Adipocyte (in vitro differentiated cells): ENCODE data around the gene EFNA1.
"Not testable (repeated sequence)": the region's sequence is repeated elsewhere in the genome, so short reads cannot be mapped to it uniquely, and the experiment has no call there.

Experiments
- DNase-seq: peaks from one replicate; pipeline ENCODE4 v3.0.0-alpha.2; 2015; ENCODE audit warnings: low read depth
- H3K27me3 ChIP-seq: replicated peaks from 2 replicates; pipeline ENCODE4 v1.7.0; 2013; ENCODE audit warnings: mild to moderate bottlenecking, low read length, moderate library complexity; ENCODE audit not compliant: control insufficient read depth, insufficient read depth
- H3K36me3 ChIP-seq: 2 replicates; pipeline ENCODE4 v1.7.0; 2013; ENCODE audit warnings: low read length, mild to moderate bottlenecking, moderate library complexity; ENCODE audit not compliant: control insufficient read depth, insufficient read depth, severe bottlenecking
- H3K4me1 ChIP-seq: 2 replicates; pipeline ENCODE4 v1.7.0; 2013; ENCODE audit warnings: mild to moderate bottlenecking, low read length, moderate library complexity; ENCODE audit not compliant: control insufficient read depth, insufficient read depth
- H3K4me3 ChIP-seq: 2 replicates; pipeline ENCODE4 v1.7.0; 2013; ENCODE audit warnings: mild to moderate bottlenecking, low read length, moderate library complexity
- H3K9ac ChIP-seq: 2 replicates; pipeline ENCODE4 v1.7.0; 2013; ENCODE audit warnings: mild to moderate bottlenecking, low read length, moderate library complexity
- H3K9me3 ChIP-seq: 2 replicates; pipeline ENCODE4 v1.7.0; 2013; ENCODE audit warnings: mild to moderate bottlenecking, low read length, moderate library complexity; ENCODE audit not compliant: control insufficient read depth

Gene EFNA1

GRCh38 chr1:155137154-155137949, 9.7 kb downstream of the EFNA1 start:
- Histone ChIP-seq H3K36me3 (peaks cover 14% of the 10 kb centered on the region), H3K9ac (peak overlapping the region; percentile 98), H3K27me3 (peaks cover 2% of the 10 kb centered on the region), H3K9me3 (no peaks in the 10 kb centered on the region), H3K4me1 (peaks cover 26% of the 10 kb centered on the region), H3K4me3 (peak overlapping the region; percentile 98)
- DNase-seq, result no peak

DNA sequence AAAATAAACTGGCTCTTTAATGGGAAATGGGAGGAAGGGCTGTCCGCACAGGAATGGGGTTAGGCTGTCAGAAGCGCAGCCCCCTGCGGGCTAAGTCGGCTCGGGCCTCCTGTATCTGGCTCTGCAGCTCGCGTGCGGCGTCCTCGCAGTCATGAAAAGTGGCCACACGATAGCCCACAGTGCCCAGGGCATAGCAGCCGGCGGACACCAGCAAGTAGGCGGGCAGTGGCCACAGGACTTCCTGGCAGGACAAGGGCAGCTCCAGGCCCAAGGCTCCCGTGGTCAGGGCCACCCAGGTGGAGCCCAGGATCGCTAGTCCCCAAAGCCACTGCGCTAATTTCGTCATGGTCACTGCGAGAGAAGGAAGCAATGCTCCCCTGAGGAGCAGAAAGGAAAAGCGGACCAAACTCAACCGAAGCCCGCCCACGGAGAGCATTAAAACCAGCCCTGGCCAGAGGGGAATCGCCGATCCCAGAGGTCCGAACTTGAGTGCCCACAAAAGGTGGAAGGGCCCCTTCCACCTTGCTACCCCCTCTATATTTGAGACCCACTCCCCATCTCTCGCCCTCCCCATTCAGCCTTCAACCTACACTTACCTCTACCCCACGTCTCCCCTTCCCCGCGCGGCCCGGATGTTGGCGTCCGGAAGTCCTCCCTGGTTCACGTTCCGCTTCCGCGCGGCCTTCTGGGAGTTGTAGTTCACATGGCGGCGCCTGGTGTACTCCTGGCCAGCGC, 12.4 kb downstream of the EFNA1 start, which contains the start of gene DPM3:
DPM3 (minus strand) TSS at position 637 of the 735 bp plus-strand sequence; CDS start at position 346, 291 bp downstream.
- peaks cover 6% of the 10 kb centered on the region for H3K27me3 ChIP-seq
- peak within 1 kb of the TSS; percentile 96 for H3K4me3 ChIP-seq
- H3K9me3 ChIP-seq, result no peaks in the 10 kb centered on the region
- peak; percentile 97 for DNase-seq
- H3K4me1 ChIP-seq, result peaks cover 18% of the 10 kb centered on the region
- peak within 1 kb of the TSS; percentile 90 for H3K9ac ChIP-seq
- peaks cover 9% of the 10 kb centered on the region for H3K36me3 ChIP-seq

DNA sequence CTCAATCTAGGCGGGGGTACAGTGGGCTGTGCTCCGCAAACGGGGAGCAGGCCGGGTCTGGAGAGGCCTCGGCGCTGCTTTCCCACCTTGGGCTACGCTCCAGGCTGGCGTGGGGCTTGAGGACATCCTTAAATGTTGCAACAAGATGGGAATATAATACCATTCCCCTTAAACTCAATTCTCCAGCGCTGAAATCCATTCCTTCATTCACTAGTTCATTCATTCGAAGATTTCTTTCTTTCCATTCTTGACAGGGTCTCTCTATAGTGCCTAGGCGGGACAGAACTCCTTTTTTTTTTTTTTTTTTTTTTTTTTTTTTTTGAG, 12.9 kb downstream of the EFNA1 start:
- H3K9me3 ChIP-seq, result no peaks in the 10 kb centered on the region
- peaks cover 6% of the 10 kb centered on the region for H3K27me3 ChIP-seq
- H3K9ac ChIP-seq, result peak overlapping the region; percentile 90
- H3K4me1 ChIP-seq, result peaks cover 15% of the 10 kb centered on the region
- no peak for DNase-seq
- H3K36me3 ChIP-seq, result peaks cover 9% of the 10 kb centered on the region
- H3K4me3 ChIP-seq, result peak overlapping the region; percentile 96

DNA sequence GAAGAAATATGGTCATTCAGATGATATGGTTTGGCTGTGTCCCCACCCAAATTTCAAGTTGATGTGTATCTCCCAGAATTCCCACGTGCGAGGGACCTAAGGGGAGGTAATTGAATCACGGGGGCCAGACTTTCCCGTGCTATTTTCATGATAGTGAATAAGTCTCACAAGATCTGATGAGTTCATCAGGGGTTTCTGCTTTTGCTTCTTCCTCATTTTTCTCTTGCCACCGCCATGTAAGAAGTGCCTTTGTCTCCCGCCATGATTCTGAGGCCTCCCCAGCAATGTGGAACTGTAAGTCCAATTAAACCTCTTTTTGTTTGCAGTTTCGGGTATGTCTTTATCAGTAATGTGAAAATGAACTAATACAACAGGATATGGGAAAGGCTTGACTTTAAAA, 14.1 kb downstream of the EFNA1 start:
- H3K4me3 ChIP-seq, result no peak overlapping the region
- peaks cover 9% of the 10 kb centered on the region for H3K36me3 ChIP-seq
- no peak for DNase-seq
- no peaks in the 10 kb centered on the region for H3K9me3 ChIP-seq
- peaks cover 12% of the 10 kb centered on the region for H3K27me3 ChIP-seq
- no peak overlapping the region for H3K9ac ChIP-seq
- peaks cover 13% of the 10 kb centered on the region for H3K4me1 ChIP-seq

DNA sequence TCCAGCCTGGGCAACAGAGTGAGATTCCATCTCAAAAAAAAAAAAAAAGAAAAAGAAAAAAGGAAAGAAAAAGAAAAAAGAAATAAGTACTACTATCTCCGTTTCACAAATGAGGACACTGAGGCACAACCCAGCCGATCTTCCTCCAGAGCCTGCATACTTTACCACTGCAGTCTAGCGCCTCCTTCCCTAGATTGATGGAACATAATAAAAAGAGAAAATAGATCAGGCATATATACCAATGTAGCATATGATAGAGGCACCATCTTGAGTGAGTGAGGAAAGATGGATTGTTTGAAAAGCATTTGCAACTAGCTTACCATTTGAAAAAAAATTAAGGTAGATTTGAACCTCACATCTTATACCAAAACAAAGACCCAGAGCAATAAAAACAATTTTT, 17.8 kb downstream of the EFNA1 start:
- no peak overlapping the region for H3K9ac ChIP-seq
- H3K36me3 ChIP-seq, result no peaks in the 10 kb centered on the region
- H3K4me3 ChIP-seq, result no peak overlapping the region
- H3K27me3 ChIP-seq, result peaks cover 26% of the 10 kb centered on the region
- DNase-seq, result no peak
- H3K9me3 ChIP-seq, result no peaks in the 10 kb centered on the region
- H3K4me1 ChIP-seq, result no peaks in the 10 kb centered on the region

DNA sequence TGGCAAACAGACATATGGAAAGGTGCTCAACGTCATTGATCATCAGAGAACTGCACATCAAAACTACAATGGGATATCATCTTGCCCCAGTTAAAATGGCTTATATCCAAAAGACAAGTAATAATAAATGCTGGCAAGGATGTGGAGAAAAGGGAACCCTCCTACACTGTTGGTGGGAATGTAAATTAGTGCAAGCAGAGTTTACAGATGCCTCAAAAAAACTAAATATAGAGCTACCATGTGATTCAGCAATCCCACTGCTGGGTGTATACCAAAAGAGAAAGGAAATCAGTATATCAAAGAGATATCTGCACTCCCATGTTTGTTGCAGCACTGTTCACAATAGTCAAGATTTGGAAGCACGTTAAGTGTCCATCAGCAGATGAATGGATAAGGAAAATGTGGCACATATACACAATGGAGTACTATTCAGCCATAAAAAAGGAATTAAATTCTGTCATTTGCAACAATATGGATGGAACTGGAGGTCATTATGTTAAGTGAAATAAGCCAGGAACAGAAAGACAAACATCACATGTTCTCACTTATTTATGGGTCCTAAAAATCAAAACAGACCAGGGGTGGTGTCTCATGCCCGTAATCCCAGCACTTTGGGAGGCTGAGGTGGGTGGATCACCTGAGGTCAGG, 28.4 kb downstream of the EFNA1 start:
- not testable (repeated sequence) for DNase-seq, H3K36me3 ChIP-seq

DNA sequence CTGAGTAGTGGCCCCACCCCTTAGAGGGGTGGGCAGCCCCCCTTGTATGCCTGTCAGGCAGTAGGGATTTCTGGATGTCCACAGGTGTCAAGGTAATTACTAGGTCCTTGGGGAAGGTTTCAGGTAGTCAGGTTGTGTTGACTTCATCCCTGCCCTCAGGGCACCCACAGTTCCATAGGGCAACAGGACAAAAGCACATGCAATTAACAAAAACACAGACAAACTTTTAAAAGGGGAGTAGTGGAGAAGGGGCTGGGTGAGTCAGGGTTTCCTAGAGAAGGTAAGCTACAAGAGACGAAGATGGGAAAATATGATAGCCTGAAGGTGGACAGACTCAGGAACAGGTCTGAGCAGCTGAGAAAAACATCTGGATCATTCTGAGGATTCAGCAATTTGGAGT, 31.3 kb downstream of the EFNA1 start:
- H3K36me3 ChIP-seq, result no peaks in the 10 kb centered on the region
- no peak overlapping the region for H3K9ac ChIP-seq
- no peak for DNase-seq
- no peak overlapping the region for H3K4me3 ChIP-seq
- no peaks in the 10 kb centered on the region for H3K4me1 ChIP-seq
- no peaks in the 10 kb centered on the region for H3K9me3 ChIP-seq
- peaks cover 5% of the 10 kb centered on the region for H3K27me3 ChIP-seq

More for the DNA sequence above, 28.4 kb downstream of the EFNA1 start:
- not testable (repeated sequence) for H3K9me3 ChIP-seq, H3K27me3 ChIP-seq, H3K4me1 ChIP-seq, H3K9ac ChIP-seq, H3K4me3 ChIP-seq

DNA sequence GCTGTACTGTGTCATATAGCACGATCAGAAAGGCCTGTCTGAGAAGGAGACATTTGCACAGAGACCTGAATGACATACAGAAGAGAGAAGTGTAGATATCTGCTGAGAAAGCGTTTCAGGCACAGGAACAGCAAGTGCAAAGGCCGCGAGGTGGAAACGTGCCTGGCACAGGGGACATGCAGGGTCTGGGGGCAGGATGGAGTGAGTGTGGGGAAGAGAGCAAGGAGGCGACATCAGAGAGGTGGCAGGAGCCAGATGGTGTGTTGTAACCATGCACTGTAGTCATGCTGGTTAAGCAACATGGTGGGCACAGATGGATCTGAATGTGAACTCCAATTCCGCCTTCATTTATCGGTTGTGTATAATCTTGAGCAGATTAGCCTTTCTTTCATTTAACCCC, 32.5 kb downstream of the EFNA1 start:
- H3K9me3 ChIP-seq, result no peaks in the 10 kb centered on the region
- H3K4me1 ChIP-seq, result no peaks in the 10 kb centered on the region

DNA sequence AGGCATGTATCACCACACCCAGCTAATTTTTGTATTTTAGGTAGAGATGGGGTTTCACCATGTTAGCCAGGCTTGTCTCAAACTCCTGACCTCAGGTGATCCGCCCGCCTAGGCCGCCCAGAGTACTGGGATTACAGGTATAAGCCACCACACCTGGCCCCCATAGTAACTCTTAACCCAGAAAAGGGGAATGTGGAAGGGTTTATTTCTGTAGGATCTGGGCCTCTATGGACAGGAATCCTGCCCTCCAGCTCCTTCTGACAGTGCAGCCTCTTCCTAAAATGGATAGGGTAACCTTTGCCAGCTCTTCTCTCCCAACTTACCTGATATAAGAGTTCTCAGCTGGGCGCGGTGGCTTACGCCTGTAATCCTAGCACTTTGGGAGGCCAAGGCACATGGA, 35.0 kb downstream of the EFNA1 start:
- not testable (repeated sequence) for H3K4me3 ChIP-seq, H3K9me3 ChIP-seq, DNase-seq, H3K4me1 ChIP-seq, H3K9ac ChIP-seq, H3K36me3 ChIP-seq
- H3K27me3 ChIP-seq, result peaks cover 13% of the 10 kb centered on the region

More for the DNA sequence above, 32.5 kb downstream of the EFNA1 start:
- DNase-seq, result no peak
- no peak overlapping the region for H3K4me3 ChIP-seq
- peaks cover 5% of the 10 kb centered on the region for H3K27me3 ChIP-seq
- no peak overlapping the region for H3K9ac ChIP-seq
- no peaks in the 10 kb centered on the region for H3K36me3 ChIP-seq

- H3K9ac ChIP-seq, H3K36me3 ChIP-seq, H3K4me3 ChIP-seq, DNase-seq, H3K9me3 ChIP-seq, H3K4me1 ChIP-seq: not testable (repeated sequence)
- H3K27me3 ChIP-seq, result peaks cover 13% of the 10 kb centered on the region
These were observed 36.1 kb downstream of the EFNA1 start for GRCh38 chr1:155163785-155164184.

GRCh38 chr1:155164625-155165024, 36.9 kb downstream of the EFNA1 start:
- H3K4me1 ChIP-seq, H3K9ac ChIP-seq, H3K27me3 ChIP-seq, DNase-seq, H3K4me3 ChIP-seq, H3K9me3 ChIP-seq: not testable (repeated sequence)
- peaks cover 12% of the 10 kb centered on the region for H3K36me3 ChIP-seq
